Endothelial cell of umbilical vein (primary cell): Measurements from ENCODE around the gene KIF5C. TPM values are rescaled to one million over a fixed set of nuclear protein-coding genes. Genes with fewer than 3 reads are reported as not detected.

ENCODE experiments used
- BruUV-seq: library from RNA; stranded (reverse); fragments of 400-500 nt; replicated peaks from 2 replicates; lab custom pipeline; 2021; lab: Mats Ljungman, UMichigan
- CTCF ChIA-PET: fragments of 300-600, 350-600 bp; sonication (Branson Sonifier 250); formaldehyde crosslinking; loops from one replicate; lab custom pipeline; 2021; ENCODE audit warnings: antibody characterized with exemption, inconsistent platforms; lab: Charles Lee
- POLR2A ChIA-PET: fragments of 300-600, 350-600 bp; sonication (Branson Sonifier 250); formaldehyde crosslinking; loops from one replicate; lab custom pipeline; 2021; ENCODE audit warnings: antibody characterized with exemption, inconsistent platforms; lab: Charles Lee
- DNase-seq: peaks from one replicate; pipeline ENCODE4 v3.0.0-alpha.2; 2011; ENCODE audit warnings: low read depth, low spot score
- FAIRE-seq: peaks from 2 replicates; lab custom pipeline; 2011; peaks lifted over from hg19 to GRCh38; lab: Jason Lieb, UNC
- H2AFZ ChIP-seq: 2 replicates; pipeline ENCODE4 v1.6.0; 2012; ENCODE audit warnings: low read depth, low read length, control low read depth, inconsistent platforms
- H3K27ac ChIP-seq: 2 replicates; pipeline ENCODE4 v1.5.1; 2011; ENCODE audit warnings: low read depth, mild to moderate bottlenecking, control low read depth, low read length, moderate library complexity; ENCODE audit not compliant: insufficient read depth
- H3K27me3 ChIP-seq, 2 experiments: 2 replicates each; pipeline versions ENCODE4 v1.6.0 to v1.6.1; 2011; ENCODE audit warnings: low read length in 2 of 2, mixed read lengths in 1 of 2; ENCODE audit not compliant: control insufficient read depth in 2 of 2, insufficient read depth in 2 of 2
- H3K36me3 ChIP-seq, 2 experiments: 2 replicates in 1 of 2; 3 replicates in 1 of 2; pipeline ENCODE4 v1.5.1; 2011; ENCODE audit warnings: low read length in 2 of 2, mild to moderate bottlenecking in 1 of 2, moderate library complexity in 1 of 2; ENCODE audit not compliant: control insufficient read depth in 2 of 2, insufficient read depth in 2 of 2; ENCODE audit errors: extremely low read depth in 1 of 2
- H3K4me1 ChIP-seq: 3 replicates; pipeline ENCODE4 v1.5.1; 2011; ENCODE audit warnings: mild to moderate bottlenecking, low read length; ENCODE audit not compliant: control insufficient read depth, insufficient read depth; ENCODE audit errors: extremely low read depth
- H3K4me2 ChIP-seq: 2 replicates; pipeline ENCODE4 v1.6.1; 2011; ENCODE audit warnings: low read length, control low read depth, mixed read lengths; ENCODE audit not compliant: insufficient read depth
- H3K4me3 ChIP-seq, 3 experiments: fragments of 200-600 bp in 1 of 3; sonication (generic), shearing (Covaris generic) in 1 of 3; replicated peaks in 1 of 3; 2 replicates each; pipeline ENCODE4 v1.5.1; 2011 to 2016; ENCODE audit warnings: control low read depth in 3 of 3, low read length in 3 of 3, mild to moderate bottlenecking in 2 of 3, inconsistent platforms in 1 of 3, low read depth in 1 of 3, moderate library complexity in 1 of 3; ENCODE audit not compliant: insufficient read depth in 1 of 3
- H3K79me2 ChIP-seq: 2 replicates; pipeline ENCODE4 v1.6.0; 2012; ENCODE audit warnings: low read length, inconsistent platforms; ENCODE audit not compliant: control insufficient read depth, insufficient read depth
- H3K9ac ChIP-seq: replicated peaks from 2 replicates; pipeline ENCODE3; 2011; ENCODE audit warnings: low read length, control low read depth; ENCODE audit not compliant: insufficient read depth; ENCODE audit errors: extremely low read depth
- H3K9me1 ChIP-seq: replicated peaks from 3 replicates; pipeline ENCODE4 v1.6.0; 2011; ENCODE audit warnings: mild to moderate bottlenecking, low read length; ENCODE audit not compliant: control insufficient read depth, insufficient read depth; ENCODE audit errors: extremely low read depth
- H3K9me3 ChIP-seq: replicated peaks from 2 replicates; pipeline ENCODE4 v1.5.1; 2012; ENCODE audit warnings: low read length, inconsistent platforms; ENCODE audit not compliant: control insufficient read depth, insufficient read depth
- H4K20me1 ChIP-seq: replicated peaks from 2 replicates; pipeline ENCODE3; 2011; ENCODE audit warnings: mild to moderate bottlenecking, low read length; ENCODE audit not compliant: control insufficient read depth, insufficient read depth; ENCODE audit errors: extremely low read depth
- EZH2 ChIP-seq: IDR thresholded peaks from 2 replicates; pipeline ENCODE4 v1.6.1; 2012; ENCODE audit warnings: borderline replicate concordance, low read depth, mild to moderate bottlenecking, moderate library complexity, low read length, inconsistent platforms; ENCODE audit not compliant: severe bottlenecking
- FOS ChIP-seq: IDR thresholded peaks from 2 replicates; pipeline ENCODE4 v1.6.1; 2011; ENCODE audit warnings: mild to moderate bottlenecking, low read length, moderate library complexity, borderline replicate concordance; ENCODE audit not compliant: insufficient read depth
- GATA2 ChIP-seq: IDR thresholded peaks from 2 replicates; pipeline ENCODE4 v1.7.0; 2011; ENCODE audit warnings: low read depth, mild to moderate bottlenecking, moderate library complexity, mixed read lengths, low read length; ENCODE audit not compliant: insufficient read length, insufficient read depth
- JUN ChIP-seq: IDR thresholded peaks from 2 replicates; pipeline ENCODE4 v1.6.1; 2011; ENCODE audit warnings: borderline replicate concordance, low read depth; ENCODE audit not compliant: insufficient read length, insufficient read depth
- MYC ChIP-seq: IDR thresholded peaks from one replicate; pipeline ENCODE4 v1.6.1; 2011; ENCODE audit warnings: mild to moderate bottlenecking, low read depth, low read length
- POLR2A ChIP-seq: IDR thresholded peaks from 2 replicates; pipeline ENCODE4 v1.6.1; 2012; ENCODE audit warnings: low read depth, mild to moderate bottlenecking, control low read depth, low read length
- POLR2AphosphoS5 ChIP-seq: IDR thresholded peaks from 2 replicates; pipeline ENCODE4 v1.6.1; 2012; ENCODE audit warnings: low read depth, mild to moderate bottlenecking, control low read depth, low read length, moderate library complexity; ENCODE audit not compliant: insufficient read depth
- dilution Hi-C: fragments of 300-500 bp; cut with MboI; formaldehyde crosslinking; loops from one replicate; pipeline ENCODE4 v1.15.0; 2019; ENCODE audit warnings: low sequenced_read_pairs; ENCODE audit not compliant: extremely low pct_ligation_motif_present
- intact Hi-C: fragments of 100-400 bp; cut with micrococcal nuclease; formaldehyde crosslinking; loops from one replicate; pipeline ENCODE4 v1.10.0; 2022
- polyA plus RNA-seq, 4 experiments: library from polyadenylated mRNA; depleted of rRNA in 3 of 4; stranded (reverse) in 3 of 4; unstranded in 1 of 4; fragments of >200 nt; gene quantifications; 2 replicates each; pipeline versions ENCODE4 v1.2.1 to v1.2.3, GENCODE V29; 2011 to 2012; ENCODE audit warnings: missing spikeins in 1 of 4
- total RNA-seq: library from RNA; stranded (reverse); gene quantifications from 2 replicates; pipeline ENCODE4 v1.2.3, GENCODE V29; 2021
- TF ChIP-seq, protein P1 (sequence below): IDR thresholded peaks from 2 replicates; pipeline ENCODE4 v1.6.1; 2011; ENCODE audit not compliant: insufficient read depth, insufficient read length
- TF ChIP-seq, protein P2 (sequence below), 2 donors: IDR thresholded peaks; 1 replicate in 1 of 2; 2 replicates in 1 of 2; pipeline ENCODE4 v1.5.1; 2011; ENCODE audit warnings: low read length in 2 of 2, mild to moderate bottlenecking in 2 of 2, moderate library complexity in 2 of 2, control low read depth in 1 of 2, inconsistent platforms in 1 of 2, low read depth in 1 of 2; ENCODE audit not compliant: insufficient read depth in 1 of 2; ENCODE audit errors: extremely low read depth in 1 of 2

Gene KIF5C
- total and polyA plus RNA-seq, 2 donors (not counting 3 experiments of a cell fraction or from before 2014, with no cell fraction given) = 0.01 to 0.55 TPM

DNA sequence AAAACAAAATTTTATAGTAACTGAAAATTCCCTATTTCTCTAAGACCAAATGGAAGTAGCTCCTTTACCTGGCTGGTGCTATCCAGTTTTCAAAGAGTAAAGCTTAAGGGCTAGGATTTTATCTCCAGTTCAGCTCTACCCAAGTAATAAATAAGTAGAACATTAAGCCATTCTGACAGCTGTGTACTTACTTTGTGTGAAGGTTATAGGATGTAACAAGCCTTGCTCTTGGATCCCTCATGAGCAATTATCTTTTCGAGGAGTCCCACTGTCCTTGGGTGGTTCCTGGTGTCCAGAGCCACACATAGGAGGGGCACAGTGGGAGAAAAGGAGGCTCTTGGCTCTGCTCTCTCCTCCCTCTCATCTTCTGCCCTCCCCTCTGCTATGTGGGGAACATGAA is 45.5 kb downstream of the KIF5C start:
- Histone ChIP-seq H3K4me2 (no peak overlapping the region), H3K4me1 (no peaks in the 10 kb centered on the region), H3K4me3 (no peak overlapping the region), H4K20me1 (no peaks in the 10 kb centered on the region), H3K9me1 (no peaks in the 10 kb centered on the region), H3K36me3 (no peaks in the 10 kb centered on the region), H3K9me3 (no peaks in the 10 kb centered on the region), H3K79me2 (no peaks in the 10 kb centered on the region), H3K27ac (no peak overlapping the region), H3K27me3 (no peaks in the 10 kb centered on the region), H2AFZ (no peak overlapping the region), H3K9ac (no peak overlapping the region)
- BruUV-seq = no TSS peak
- ChIA-PET CTCF (no interaction called here), POLR2A (no interaction called here)
- dilution Hi-C loops = no loop called here
- DNase-seq = no peak
- TF ChIP-seq POLR2AphosphoS5 (no peak), JUN (no peak), POLR2A (no peak), FOS (no peak), EZH2 (no peak), GATA2 (no peak), MYC (no peak)
- TF ChIP-seq, protein P1, sequence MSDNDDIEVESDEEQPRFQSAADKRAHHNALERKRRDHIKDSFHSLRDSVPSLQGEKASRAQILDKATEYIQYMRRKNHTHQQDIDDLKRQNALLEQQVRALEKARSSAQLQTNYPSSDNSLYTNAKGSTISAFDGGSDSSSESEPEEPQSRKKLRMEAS = no peak
- TF ChIP-seq, protein P2, sequence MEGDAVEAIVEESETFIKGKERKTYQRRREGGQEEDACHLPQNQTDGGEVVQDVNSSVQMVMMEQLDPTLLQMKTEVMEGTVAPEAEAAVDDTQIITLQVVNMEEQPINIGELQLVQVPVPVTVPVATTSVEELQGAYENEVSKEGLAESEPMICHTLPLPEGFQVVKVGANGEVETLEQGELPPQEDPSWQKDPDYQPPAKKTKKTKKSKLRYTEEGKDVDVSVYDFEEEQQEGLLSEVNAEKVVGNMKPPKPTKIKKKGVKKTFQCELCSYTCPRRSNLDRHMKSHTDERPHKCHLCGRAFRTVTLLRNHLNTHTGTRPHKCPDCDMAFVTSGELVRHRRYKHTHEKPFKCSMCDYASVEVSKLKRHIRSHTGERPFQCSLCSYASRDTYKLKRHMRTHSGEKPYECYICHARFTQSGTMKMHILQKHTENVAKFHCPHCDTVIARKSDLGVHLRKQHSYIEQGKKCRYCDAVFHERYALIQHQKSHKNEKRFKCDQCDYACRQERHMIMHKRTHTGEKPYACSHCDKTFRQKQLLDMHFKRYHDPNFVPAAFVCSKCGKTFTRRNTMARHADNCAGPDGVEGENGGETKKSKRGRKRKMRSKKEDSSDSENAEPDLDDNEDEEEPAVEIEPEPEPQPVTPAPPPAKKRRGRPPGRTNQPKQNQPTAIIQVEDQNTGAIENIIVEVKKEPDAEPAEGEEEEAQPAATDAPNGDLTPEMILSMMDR (IDR thresholded peaks at IDR 0.05; ENCODE audit: extremely low read depth in 1 of 2, insufficient read depth in 1 of 2, low read depth in 1 of 2, low read length in 2 of 2) = no peak
- intact Hi-C loops = no loop called here
- FAIRE-seq = no peak
